ENCODE data around the gene SAMHD1. TPM values are rescaled to one million over a fixed set of nuclear protein-coding genes. Genes with fewer than 3 reads are reported as not detected.
A peak's percentile ranks its signal among the peaks of the same experiment; 100 is the strongest.

Gene SAMHD1
- total and polyA plus RNA-seq, 2 of the 13 experiments (the other 11 are each of a cell fraction or from before 2014, with no cell fraction given), result 16.9 to 43.5 TPM

- Histone ChIP-seq H3K4me2 (ENCODE audit: low read depth, low read length) (peak overlapping the region; percentile 16; the same call in 1 of the 2 replicates), H3K4me3 (replicated peaks in 1 of 3; ENCODE audit: insufficient read depth in 1 of 3, low read depth in 2 of 3, low read length in 3 of 3) (no peak overlapping the region), H3K36me3 (replicated peaks in 1 of 2; ENCODE audit: control insufficient read depth in 1 of 2, insufficient read depth in 2 of 2, low read length in 2 of 2) (no peaks in the 10 kb centered on the region), H3K27ac (ENCODE audit: extremely low read length, insufficient read depth, low read length) (no peak overlapping the region), H4K20me1 (ENCODE audit: insufficient read depth, low read length) (no peaks in the 10 kb centered on the region), H3K79me2 (ENCODE audit: insufficient read depth, low read length) (peaks cover 7% of the 10 kb centered on the region), H3K4me1 (ENCODE audit: insufficient read depth, low read length) (peaks cover 51% of the 10 kb centered on the region), H3K27me3 (ENCODE audit: control insufficient read depth in 1 of 2, insufficient read depth in 2 of 2, low read length in 2 of 2) (peaks cover 1 to 17% of the 10 kb centered on the region in 2 experiments; a peak in 1 of 5 replicates), H3K9ac (ENCODE audit: insufficient read depth, low read depth, low read length) (no peak overlapping the region), H3K9me3 (ENCODE audit: low read length) (no peaks in the 10 kb centered on the region), H2AFZ (ENCODE audit: low read length) (no peak overlapping the region)
- ATAC-seq (no peak), DNase-seq (ENCODE audit: low spot score) (no peak), FAIRE-seq (no peak)
- ChIA-PET CTCF (ENCODE audit: low intra/inter-chr PET ratio, low total read pairs) (no interaction called here), POLR2A (interaction anchor here (2.0 to 4.6 kb wide), 2 partner anchors 9 to 11 kb away, joined by 7 to 22 read pairs; partner anchors contain the start of gene TLDC2)
- in situ Hi-C loops (cut with HindIII; ENCODE audit: extremely low pct_ligation_motif_present, low pct_unique_long_range_greater_than_20kb), result no loop called here
- intact Hi-C loops (cut with micrococcal nuclease; ENCODE audit: unreplicated experiment), result no loop called here
- BruUV-seq (replicated peaks), result no TSS peak
- WGBS (ENCODE audit: low lambda C conversion rate), result 33% methylated on average over 8 of the region's 8 CpGs
- no peak for TF ChIP-seq ZNF432 (CRISPR knock-in tag; IDR thresholded peaks at IDR 0.05; ENCODE audit: borderline replicate concordance)
- no peak for TF ChIP-seq ZNF230 (CRISPR knock-in tag; IDR thresholded peaks at IDR 0.05)
- no peak for TF ChIP-seq LCORL (IDR thresholded peaks at IDR 0.05)
- 0 out of 2 replicates have a peak, but pooled peaks have one; percentile 32 for TF ChIP-seq LCORL (CRISPR knock-in tag; IDR thresholded peaks at IDR 0.05)
- TF ChIP-seq ZNF570 (CRISPR knock-in tag; IDR thresholded peaks at IDR 0.05; ENCODE audit: borderline replicate concordance), result no peak
- no peak for TF ChIP-seq ZFP41 (CRISPR knock-in tag; IDR thresholded peaks at IDR 0.05; ENCODE audit: borderline replicate concordance)
- no peak for TF ChIP-seq ZNF710 (CRISPR knock-in tag; IDR thresholded peaks at IDR 0.05; ENCODE audit: borderline replicate concordance)
- no peak for TF ChIP-seq GABPB1 (CRISPR knock-in tag; IDR thresholded peaks at IDR 0.05)
- TF ChIP-seq MYPOP (CRISPR knock-in tag; IDR thresholded peaks at IDR 0.05), result no peak
- no peak for TF ChIP-seq TMF1 (CRISPR knock-in tag; IDR thresholded peaks at IDR 0.05; ENCODE audit: low read depth)
- TF ChIP-seq ATM (IDR thresholded peaks at IDR 0.05; ENCODE audit: borderline replicate concordance), result no peak
- no peak for TF ChIP-seq ZBTB43 (CRISPR knock-in tag; conservative IDR thresholded peaks at IDR 0.05)
- no peak for TF ChIP-seq SYNCRIP (IDR thresholded peaks at IDR 0.05; ENCODE audit: insufficient read depth, low read depth, low read length)
- no peak for TF ChIP-seq ZNF83 (CRISPR knock-in tag; IDR thresholded peaks at IDR 0.05; ENCODE audit: borderline replicate concordance)
- no peak for TF ChIP-seq SNRNP70 (IDR thresholded peaks at IDR 0.05; ENCODE audit: low read depth, low read length)
- TF ChIP-seq ZNF136 (CRISPR knock-in tag; IDR thresholded peaks at IDR 0.05; ENCODE audit: low read depth), result no peak
- TF ChIP-seq ZNF430 (CRISPR knock-in tag; IDR thresholded peaks at IDR 0.05), result no peak
- TF ChIP-seq NFE2L2 (IDR thresholded peaks at IDR 0.05; ENCODE audit: low read length), result no peak
- TF ChIP-seq E2F2 (CRISPR knock-in tag; IDR thresholded peaks at IDR 0.05; ENCODE audit: borderline replicate concordance), result no peak
Measured at GRCh38 chr20:36866681-36867495, 84.6 kb downstream of the SAMHD1 start.
